Osteocyte (in vitro differentiated cells): ENCODE measurements around the gene TMEM87B. TPM values are rescaled to one million over a fixed set of nuclear protein-coding genes. Genes with fewer than 3 reads are reported as not detected.

Experiments
- DNase-seq: peaks from one replicate; pipeline ENCODE4 v3.0.0; 2021; ENCODE audit warnings: mixed read lengths; ENCODE audit not compliant: unreplicated experiment; ENCODE audit errors: extremely low spot score
- H3K27ac Mint-ChIP-seq: one replicate; pipeline ENCODE4 v1.8.0; 2021; ENCODE audit warnings: mild to moderate bottlenecking, mixed read lengths; ENCODE audit not compliant: unreplicated experiment
- H3K27me3 Mint-ChIP-seq: one replicate; pipeline ENCODE4 v1.8.0; 2021; ENCODE audit warnings: mixed read lengths; ENCODE audit not compliant: unreplicated experiment
- H3K36me3 Mint-ChIP-seq: one replicate; pipeline ENCODE4 v1.8.0; 2021; ENCODE audit warnings: mixed read lengths; ENCODE audit not compliant: unreplicated experiment
- H3K4me1 Mint-ChIP-seq: one replicate; pipeline ENCODE4 v1.8.0; 2021; ENCODE audit warnings: mixed read lengths; ENCODE audit not compliant: unreplicated experiment
- H3K4me3 Mint-ChIP-seq: one replicate; pipeline ENCODE4 v1.8.0; 2021; ENCODE audit warnings: mild to moderate bottlenecking, moderate library complexity, mixed read lengths; ENCODE audit not compliant: unreplicated experiment
- H3K9me3 Mint-ChIP-seq: one replicate; pipeline ENCODE4 v1.8.0; 2021; ENCODE audit warnings: mixed read lengths; ENCODE audit not compliant: unreplicated experiment
- CTCF ChIP-seq: fragments of 200-600 bp; sonication (generic); IDR thresholded peaks from 2 replicates; pipeline ENCODE4 v1.5.0; 2021; ENCODE audit warnings: antibody characterized with exemption, mild to moderate bottlenecking, moderate library complexity
- total RNA-seq: library from RNA; stranded (reverse); gene quantifications from 2 replicates; pipeline ENCODE4 v1.2.1, GENCODE V29; 2021

TMEM87B gene
- total RNA-seq, 1 donor from 2014 or later = 10.4 TPM

- peaks cover 15% of the 10 kb centered on the region for H3K9me3 Mint-ChIP-seq
- H3K27ac Mint-ChIP-seq = no peak overlapping the region
- no peak for DNase-seq
- peaks cover 60% of the 10 kb centered on the region for H3K36me3 Mint-ChIP-seq
- TF ChIP-seq CTCF = no peak
- peaks cover 2% of the 10 kb centered on the region for H3K4me1 Mint-ChIP-seq
- H3K27me3 Mint-ChIP-seq = no peaks in the 10 kb centered on the region
- H3K4me3 Mint-ChIP-seq = no peak overlapping the region
Measured at GRCh38 chr2:112073875-112074274, 18.8 kb downstream of the TMEM87B start.

- no peak overlapping the region for H3K4me3 Mint-ChIP-seq
- H3K4me1 Mint-ChIP-seq = peaks cover 4% of the 10 kb centered on the region
- DNase-seq = no peak
- TF ChIP-seq CTCF = no peak
- H3K36me3 Mint-ChIP-seq = peaks cover 62% of the 10 kb centered on the region
- H3K27me3 Mint-ChIP-seq = no peaks in the 10 kb centered on the region
- peaks cover 11% of the 10 kb centered on the region for H3K9me3 Mint-ChIP-seq
- no peak overlapping the region for H3K27ac Mint-ChIP-seq
Measured at GRCh38 chr2:112074506-112074905, 19.4 kb downstream of the TMEM87B start.

GRCh38 chr2:112075490-112076260 is 20.6 kb downstream of the TMEM87B start:
- H3K4me3 Mint-ChIP-seq = no peak overlapping the region
- no peak for DNase-seq
- peaks cover 4% of the 10 kb centered on the region for H3K4me1 Mint-ChIP-seq
- H3K36me3 Mint-ChIP-seq = peaks cover 55% of the 10 kb centered on the region
- H3K27ac Mint-ChIP-seq = no peak overlapping the region
- H3K9me3 Mint-ChIP-seq = peaks cover 10% of the 10 kb centered on the region
- H3K27me3 Mint-ChIP-seq = no peaks in the 10 kb centered on the region
- TF ChIP-seq CTCF = no peak

DNA sequence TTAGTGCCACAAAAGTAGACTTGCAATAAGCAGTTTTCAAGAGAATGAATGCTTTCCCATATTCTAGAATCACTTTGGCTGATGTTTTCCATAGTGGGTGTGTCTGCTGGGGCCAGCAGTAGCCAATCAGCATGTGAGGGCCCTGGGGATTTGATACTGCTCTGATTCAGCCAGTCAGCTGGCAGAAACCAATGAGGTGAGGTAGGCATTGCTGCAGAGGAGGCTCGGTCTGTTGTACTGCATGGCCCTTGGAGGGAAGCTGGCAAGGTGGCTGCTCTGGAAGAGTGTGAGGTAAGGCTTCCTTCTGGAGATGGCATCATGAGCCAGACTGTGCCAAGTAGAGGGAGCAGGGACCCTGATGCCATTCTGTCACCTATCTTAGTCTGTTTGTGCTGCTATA is 22.7 kb downstream of the TMEM87B start:
- Mint-ChIP-seq H3K36me3 (peaks cover 60% of the 10 kb centered on the region), H3K27me3 (no peaks in the 10 kb centered on the region), H3K4me1 (peaks cover 8% of the 10 kb centered on the region), H3K9me3 (peaks cover 10% of the 10 kb centered on the region), H3K4me3 (no peak overlapping the region), H3K27ac (no peak overlapping the region)
- no peak for TF ChIP-seq CTCF
- no peak for DNase-seq

DNA sequence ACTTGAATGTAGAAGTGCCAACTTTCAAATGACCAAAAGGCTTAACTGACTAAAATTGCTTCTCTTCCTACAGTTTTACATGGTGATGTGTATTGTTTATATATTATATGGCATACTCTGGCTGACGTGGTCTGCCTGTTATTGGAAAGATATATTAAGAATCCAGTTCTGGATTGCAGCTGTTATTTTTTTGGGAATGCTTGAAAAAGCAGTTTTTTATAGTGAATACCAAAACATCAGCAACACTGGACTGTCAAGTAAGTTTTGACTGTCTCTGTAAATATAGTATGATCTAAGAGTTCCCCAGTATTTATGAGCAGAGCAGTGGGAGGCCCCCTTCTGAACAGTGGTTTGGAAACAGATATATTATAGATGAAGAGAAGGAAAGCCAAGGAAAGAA is 26.2 kb downstream of the TMEM87B start:
- no peaks in the 10 kb centered on the region for H3K9me3 Mint-ChIP-seq
- no peak overlapping the region for H3K4me3 Mint-ChIP-seq
- H3K27ac Mint-ChIP-seq = no peak overlapping the region
- H3K36me3 Mint-ChIP-seq = peaks cover 62% of the 10 kb centered on the region
- TF ChIP-seq CTCF = no peak
- DNase-seq = no peak
- H3K4me1 Mint-ChIP-seq = peaks cover 7% of the 10 kb centered on the region
- no peaks in the 10 kb centered on the region for H3K27me3 Mint-ChIP-seq
